A549 (cell line): ENCODE measurements around the gene TERF2IP.

ENCODE experiments used
- CHD4 ChIP-seq: fragments of 200-600 bp; sonication (generic); IDR thresholded peaks from 2 replicates; pipeline ENCODE4 v1.6.1; 2016; ENCODE audit warnings: antibody characterized with exemption, mild to moderate bottlenecking, borderline replicate concordance
- CTCF ChIP-seq: fragments of >200 bp; sonication (Bioruptor Twin); formaldehyde crosslinking; IDR thresholded peaks from 3 replicates; pipeline ENCODE4 v1.5.1; 2016
- FOXS1 ChIP-seq: fragments of 250-450 bp; sonication (Bioruptor Pico); IDR thresholded peaks from 2 replicates; pipeline ENCODE4 v1.5.0; 2020; ENCODE audit warnings: mild to moderate bottlenecking, moderate library complexity
- JUN ChIP-seq, 2 experiments: fragments of >200 bp; sonication (Bioruptor Twin); formaldehyde crosslinking; IDR thresholded peaks; 2 replicates in 1 of 2; 3 replicates in 1 of 2; pipeline ENCODE4 v1.6.1; 2016 to 2017
- MYC ChIP-seq: IDR thresholded peaks from 2 replicates; pipeline ENCODE4 v1.6.1; 2012; ENCODE audit warnings: mild to moderate bottlenecking, inconsistent platforms, low read length, improper control_type of control experiment, borderline replicate concordance
- POLR2A ChIP-seq: IDR thresholded peaks from 2 replicates; pipeline ENCODE4 v1.6.1; 2012; ENCODE audit warnings: mild to moderate bottlenecking, low read length
- TF ChIP-seq, protein P1 (sequence below): fragments of 450-650 bp; IDR thresholded peaks from 2 replicates; pipeline ENCODE4 v1.6.1; 2014; ENCODE audit warnings: antibody characterized with exemption

- TF ChIP-seq CTCF: no peak
- TF ChIP-seq FOXS1 (CRISPR knock-in tag): no peak
- TF ChIP-seq CHD4: no peak
- TF ChIP-seq JUN (IDR thresholded peaks at IDR 0.05): no peak
- no peak for TF ChIP-seq POLR2A
- TF ChIP-seq, protein P1, sequence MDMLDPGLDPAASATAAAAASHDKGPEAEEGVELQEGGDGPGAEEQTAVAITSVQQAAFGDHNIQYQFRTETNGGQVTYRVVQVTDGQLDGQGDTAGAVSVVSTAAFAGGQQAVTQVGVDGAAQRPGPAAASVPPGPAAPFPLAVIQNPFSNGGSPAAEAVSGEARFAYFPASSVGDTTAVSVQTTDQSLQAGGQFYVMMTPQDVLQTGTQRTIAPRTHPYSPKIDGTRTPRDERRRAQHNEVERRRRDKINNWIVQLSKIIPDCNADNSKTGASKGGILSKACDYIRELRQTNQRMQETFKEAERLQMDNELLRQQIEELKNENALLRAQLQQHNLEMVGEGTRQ: no peak
- TF ChIP-seq MYC: no peak
Measured at GRCh38 chr16:75627851-75628250, 19.7 kb upstream of the TERF2IP start.
